GM19324 (cell line): ENCODE results near the gene LRRC74A.

Source experiments
- ATAC-seq: cut with Tn5 transposase; IDR thresholded peaks from one replicate; pipeline ENCODE4 v1.9.1; 2021; ENCODE audit warnings: mild to moderate bottlenecking, moderate library complexity; ENCODE audit not compliant: unreplicated experiment, low FRiP score

The LRRC74A gene

GRCh38 chr14:76844223-76844622 is 18.0 kb downstream of the LRRC74A start:
- no peak for ATAC-seq

GRCh38 chr14:76846331-76847047 is 20.3 kb downstream of the LRRC74A start:
- no peak for ATAC-seq

- ATAC-seq, result no peak
Observed at GRCh38 chr14:76848879-76849278, 22.7 kb downstream of the LRRC74A start.

GRCh38 chr14:76855066-76855465 is 28.9 kb downstream of the LRRC74A start:
- no peak for ATAC-seq

- no peak for ATAC-seq
Observed at GRCh38 chr14:76856769-76857168, 30.6 kb downstream of the LRRC74A start.

GRCh38 chr14:76861574-76862255 is 35.5 kb downstream of the LRRC74A start:
- no peak for ATAC-seq

- ATAC-seq, result no peak
Observed at GRCh38 chr14:76862546-76863282, 36.5 kb downstream of the LRRC74A start.

GRCh38 chr14:76863724-76864407 is 37.7 kb downstream of the LRRC74A start:
- no peak for ATAC-seq

GRCh38 chr14:76866456-76866855 is 40.2 kb downstream of the LRRC74A start:
- no peak for ATAC-seq

- no peak for ATAC-seq
Observed at GRCh38 chr14:76867516-76868453, 41.6 kb downstream of the LRRC74A start.

- ATAC-seq, result no peak
Observed at GRCh38 chr14:76868454-76869170, 42.4 kb downstream of the LRRC74A start.

GRCh38 chr14:76870166-76870565 is 44.0 kb downstream of the LRRC74A start:
- no peak for ATAC-seq

GRCh38 chr14:76872796-76873432 is 46.7 kb downstream of the LRRC74A start:
- no peak for ATAC-seq

GRCh38 chr14:76874734-76875133 is 48.5 kb downstream of the LRRC74A start:
- no peak for ATAC-seq

GRCh38 chr14:76876076-76876475 is 49.9 kb downstream of the LRRC74A start:
- no peak for ATAC-seq

GRCh38 chr14:76877871-76878270 is 51.7 kb downstream of the LRRC74A start:
- no peak for ATAC-seq

GRCh38 chr14:76880449-76880848 is 54.2 kb downstream of the LRRC74A start:
- no peak for ATAC-seq

GRCh38 chr14:76881348-76881747 is 55.1 kb downstream of the LRRC74A start:
- no peak for ATAC-seq

- ATAC-seq, result no peak
Observed at GRCh38 chr14:76882651-76883050, 56.4 kb downstream of the LRRC74A start.
